Kidney epithelial cell (primary cell): ENCODE results near the gene SMARCA2. TPM values are rescaled to one million over a fixed set of nuclear protein-coding genes. Genes with fewer than 3 reads are reported as not detected.

ENCODE experiments used
- DNase-seq: peaks from one replicate; pipeline ENCODE4 v3.0.0-alpha.2; 2010; ENCODE audit warnings: low read depth
- H3K27me3 ChIP-seq: 2 replicates; pipeline ENCODE4 v1.6.0; 2011; ENCODE audit warnings: low read length; ENCODE audit not compliant: control insufficient read depth, insufficient read depth
- H3K36me3 ChIP-seq: 2 replicates; pipeline ENCODE4 v1.5.1; 2011; ENCODE audit warnings: low read length; ENCODE audit not compliant: control insufficient read depth, insufficient read depth
- H3K4me3 ChIP-seq: 2 replicates; pipeline ENCODE4 v1.5.1; 2011; ENCODE audit warnings: low read depth, mild to moderate bottlenecking, control low read depth, low read length
- total RNA-seq: library from RNA; depleted of rRNA; stranded (reverse); fragments of >200 nt; gene quantifications from 2 replicates; pipeline ENCODE4 v1.2.3, GENCODE V29; 2015
- TF ChIP-seq, protein P1 (sequence below): IDR thresholded peaks from 2 replicates; pipeline ENCODE4 v1.5.1; 2011; ENCODE audit warnings: mild to moderate bottlenecking, moderate library complexity, low read length, control low read depth, inconsistent platforms; ENCODE audit not compliant: insufficient read depth, poor library complexity, severe bottlenecking

Gene SMARCA2
- total RNA-seq, 1 donor from 2014 or later, result 34.3 TPM

DNA sequence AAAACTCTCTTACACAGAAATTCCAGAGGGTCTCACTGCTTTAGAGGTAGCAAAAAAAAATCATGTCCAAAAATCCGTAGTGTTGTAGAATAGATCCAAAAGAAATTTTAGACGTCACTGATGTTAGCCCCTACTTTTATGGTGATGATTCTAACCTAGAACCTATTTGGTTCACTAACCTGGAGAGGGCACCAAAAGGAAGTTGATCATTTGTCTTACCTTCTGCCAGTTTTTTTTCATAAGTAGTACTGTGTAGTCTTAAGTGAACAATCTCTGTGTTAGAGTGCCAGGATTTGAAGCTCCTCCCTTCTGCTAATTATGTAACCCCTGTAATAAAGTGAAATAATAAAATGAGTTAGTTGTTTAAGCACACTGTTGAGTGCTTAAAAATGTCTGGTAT, 215.2 kb downstream of the SMARCA2 start:
- TF ChIP-seq, protein P1, sequence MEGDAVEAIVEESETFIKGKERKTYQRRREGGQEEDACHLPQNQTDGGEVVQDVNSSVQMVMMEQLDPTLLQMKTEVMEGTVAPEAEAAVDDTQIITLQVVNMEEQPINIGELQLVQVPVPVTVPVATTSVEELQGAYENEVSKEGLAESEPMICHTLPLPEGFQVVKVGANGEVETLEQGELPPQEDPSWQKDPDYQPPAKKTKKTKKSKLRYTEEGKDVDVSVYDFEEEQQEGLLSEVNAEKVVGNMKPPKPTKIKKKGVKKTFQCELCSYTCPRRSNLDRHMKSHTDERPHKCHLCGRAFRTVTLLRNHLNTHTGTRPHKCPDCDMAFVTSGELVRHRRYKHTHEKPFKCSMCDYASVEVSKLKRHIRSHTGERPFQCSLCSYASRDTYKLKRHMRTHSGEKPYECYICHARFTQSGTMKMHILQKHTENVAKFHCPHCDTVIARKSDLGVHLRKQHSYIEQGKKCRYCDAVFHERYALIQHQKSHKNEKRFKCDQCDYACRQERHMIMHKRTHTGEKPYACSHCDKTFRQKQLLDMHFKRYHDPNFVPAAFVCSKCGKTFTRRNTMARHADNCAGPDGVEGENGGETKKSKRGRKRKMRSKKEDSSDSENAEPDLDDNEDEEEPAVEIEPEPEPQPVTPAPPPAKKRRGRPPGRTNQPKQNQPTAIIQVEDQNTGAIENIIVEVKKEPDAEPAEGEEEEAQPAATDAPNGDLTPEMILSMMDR, result no peak
- H3K36me3 ChIP-seq, result no peaks in the 10 kb centered on the region
- no peak for DNase-seq
- no peaks in the 10 kb centered on the region for H3K27me3 ChIP-seq
- no peak overlapping the region for H3K4me3 ChIP-seq

DNA sequence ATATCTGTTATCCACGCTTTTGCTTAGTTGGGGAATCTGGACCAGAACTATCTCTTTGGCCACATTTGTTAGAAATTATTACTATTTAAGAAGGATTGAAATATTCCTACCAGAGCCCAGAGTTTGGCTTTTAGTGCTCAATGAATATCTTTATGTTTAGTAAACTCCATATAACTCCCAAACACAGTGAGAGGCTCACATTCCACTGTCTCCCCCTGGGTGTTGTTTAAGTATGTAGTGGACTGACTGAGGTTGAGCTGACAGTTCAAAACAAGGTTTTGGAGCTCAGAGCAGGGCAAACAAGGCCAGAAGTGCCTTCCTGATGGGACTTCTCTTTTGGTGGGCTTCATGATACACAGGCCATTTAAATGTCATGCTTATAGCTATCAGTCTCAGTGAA, 216.0 kb downstream of the SMARCA2 start:
- DNase-seq, result no peak
- no peak overlapping the region for H3K4me3 ChIP-seq
- TF ChIP-seq, protein P1, result no peak
- H3K27me3 ChIP-seq, result no peaks in the 10 kb centered on the region
- no peaks in the 10 kb centered on the region for H3K36me3 ChIP-seq

DNA sequence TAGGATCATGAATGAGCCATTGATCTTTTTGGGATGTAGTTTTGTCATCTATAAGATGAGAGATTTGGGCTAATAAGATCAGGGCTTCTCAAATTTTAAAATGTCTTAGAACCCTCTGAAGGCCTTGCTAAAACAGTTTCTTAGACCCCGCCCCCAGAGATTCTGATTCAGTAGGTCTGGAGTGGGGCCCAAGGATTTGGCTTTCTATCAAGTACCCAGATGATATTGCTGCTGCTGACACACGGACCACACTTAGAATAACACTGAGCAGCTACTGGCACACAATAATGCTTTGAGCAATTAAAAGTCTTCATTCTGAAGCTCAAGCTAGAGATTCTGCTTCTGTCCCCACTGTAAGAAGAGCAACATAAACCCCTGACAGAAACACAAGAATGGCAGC, 216.7 kb downstream of the SMARCA2 start:
- no peaks in the 10 kb centered on the region for H3K36me3 ChIP-seq
- H3K27me3 ChIP-seq, result no peaks in the 10 kb centered on the region
- DNase-seq, result no peak
- no peak overlapping the region for H3K4me3 ChIP-seq
- TF ChIP-seq, protein P1, result no peak

DNA sequence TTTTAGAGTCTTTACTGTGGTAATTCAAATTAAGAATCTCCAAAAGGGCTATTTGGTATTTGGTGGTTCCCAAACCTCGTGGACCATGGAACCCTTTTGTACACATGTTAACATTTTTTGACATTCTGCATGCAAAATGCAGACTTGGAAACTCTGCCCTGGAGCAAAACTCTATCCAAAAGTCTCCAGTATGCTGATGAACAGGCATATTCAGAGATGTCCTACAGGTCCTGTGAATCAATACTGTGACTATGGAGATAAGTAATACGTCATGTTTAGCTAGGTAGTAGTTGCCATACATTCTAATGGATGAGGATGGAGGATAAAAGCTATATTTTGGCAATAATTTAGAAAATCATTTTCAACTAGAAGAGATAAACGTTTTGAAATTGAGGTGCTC, 218.1 kb downstream of the SMARCA2 start:
- TF ChIP-seq, protein P1, result no peak
- H3K4me3 ChIP-seq, result no peak overlapping the region
- DNase-seq, result no peak
- no peaks in the 10 kb centered on the region for H3K27me3 ChIP-seq
- no peaks in the 10 kb centered on the region for H3K36me3 ChIP-seq

DNA sequence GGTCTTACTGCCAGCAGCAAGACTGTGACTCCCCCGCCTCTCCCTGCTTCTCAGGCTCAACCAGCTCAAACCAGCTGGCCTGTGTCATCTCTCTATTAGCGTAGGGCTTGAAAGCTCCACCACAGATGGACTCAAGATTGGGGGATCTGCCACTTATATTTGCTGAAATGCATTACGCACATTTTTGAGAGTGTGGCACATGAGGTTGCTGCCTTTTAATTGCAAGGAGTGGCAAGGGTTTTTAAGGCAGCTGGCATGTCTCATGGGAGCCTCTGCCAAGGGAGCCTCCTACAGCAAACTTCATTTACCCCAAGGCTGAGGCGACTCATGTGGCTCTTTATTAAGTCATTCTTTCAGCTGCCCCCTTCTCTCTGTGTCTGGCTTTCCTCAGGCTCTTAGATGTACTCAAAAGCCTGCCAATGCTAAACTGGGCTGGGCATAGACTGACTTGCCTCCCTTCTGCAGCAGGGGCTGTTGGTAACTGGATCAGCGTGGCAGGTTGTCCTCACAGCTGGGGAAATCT, 219.3 kb downstream of the SMARCA2 start:
- Histone ChIP-seq H3K27me3 (no peaks in the 10 kb centered on the region), H3K4me3 (no peak overlapping the region), H3K36me3 (no peaks in the 10 kb centered on the region)
- TF ChIP-seq, protein P1, result no peak
- no peak for DNase-seq

DNA sequence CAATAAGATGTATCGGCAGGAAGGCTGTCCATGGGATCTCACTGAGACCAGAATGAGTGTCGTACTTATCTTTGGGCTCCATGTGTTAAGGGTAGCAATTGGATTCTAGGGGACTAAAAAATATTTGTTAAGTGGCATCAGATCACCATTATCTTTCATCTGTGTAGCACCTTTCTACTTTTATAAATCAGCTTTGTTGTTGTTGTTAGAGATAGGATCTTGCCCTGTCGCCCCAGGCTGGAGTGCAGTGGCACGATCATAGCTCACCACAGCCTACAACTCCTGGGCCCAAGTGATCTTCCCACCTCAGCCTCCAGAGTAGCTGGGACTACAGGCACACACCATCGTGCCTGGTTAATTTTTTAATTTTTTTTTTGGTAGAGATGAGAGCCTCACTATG, 220.5 kb downstream of the SMARCA2 start:
- Histone ChIP-seq H3K36me3 (no peaks in the 10 kb centered on the region), H3K4me3 (no peak overlapping the region), H3K27me3 (no peaks in the 10 kb centered on the region)
- no peak for DNase-seq
- TF ChIP-seq, protein P1, result no peak
